HG02798 (cell line): Measurements from ENCODE around the gene MMP10.

Experiments
- ATAC-seq: cut with Tn5 transposase; IDR thresholded peaks from one replicate; pipeline ENCODE4 v1.9.1; 2021; ENCODE audit warnings: mild to moderate bottlenecking; ENCODE audit not compliant: unreplicated experiment, poor library complexity

The MMP10 gene

DNA sequence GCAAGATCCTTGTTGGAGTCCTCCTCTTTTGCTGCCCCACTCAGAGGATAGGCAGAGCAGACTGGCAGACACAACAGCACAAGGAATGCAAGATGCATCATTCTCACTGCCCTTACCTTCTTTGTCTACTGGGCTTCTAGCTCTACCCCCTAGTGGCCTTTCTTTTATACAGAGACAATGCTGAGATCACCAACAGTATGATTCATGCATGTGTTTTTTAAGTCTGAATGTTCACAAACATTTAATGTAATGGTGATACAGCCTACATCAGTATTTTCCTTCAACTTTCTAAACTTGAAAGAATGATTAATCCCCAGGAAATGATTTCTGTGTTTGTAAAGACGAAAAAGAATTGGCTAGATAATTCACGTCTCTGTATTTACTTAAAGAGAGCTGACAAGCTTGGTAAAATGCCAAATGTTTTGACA, at the start of gene MMP10:
TSS of gene MMP10 (minus strand) at position 138 of the 428 bp plus-strand sequence. CDS start at position 101, 37 bp downstream.
- ATAC-seq: no peak

DNA sequence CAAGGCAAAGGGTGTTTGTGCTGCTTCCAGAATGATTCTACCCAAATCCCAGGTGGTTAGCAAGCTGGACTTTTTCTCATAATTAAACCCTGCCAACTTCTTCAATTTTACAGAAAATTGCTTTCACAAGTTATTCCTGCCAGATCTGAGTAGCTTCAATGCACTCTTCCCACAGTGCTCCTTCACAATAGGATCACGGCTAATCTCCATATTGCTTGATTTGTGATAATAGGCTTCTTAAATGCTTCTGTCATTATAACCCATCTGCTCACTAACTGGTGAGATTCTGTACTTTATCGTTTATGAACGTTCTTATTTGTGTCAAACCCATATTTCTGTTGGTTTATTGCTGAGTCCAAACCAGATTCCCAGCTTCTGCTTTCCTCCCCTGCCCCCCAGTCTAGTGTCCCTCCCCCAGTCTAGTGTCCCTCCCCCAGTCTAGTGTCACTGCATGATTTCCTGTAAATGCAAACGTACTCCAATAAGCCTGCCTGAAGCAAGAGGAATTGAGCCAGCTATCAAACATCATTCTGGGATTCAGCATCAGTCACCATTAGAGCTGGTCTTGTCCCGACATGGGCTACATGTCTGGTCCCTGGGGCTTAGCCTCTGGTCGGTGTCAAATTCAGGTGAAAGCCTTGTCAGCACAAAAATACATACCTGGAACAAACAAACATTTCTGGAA, 49.0 kb upstream of the MMP10 start:
- no peak for ATAC-seq

DNA sequence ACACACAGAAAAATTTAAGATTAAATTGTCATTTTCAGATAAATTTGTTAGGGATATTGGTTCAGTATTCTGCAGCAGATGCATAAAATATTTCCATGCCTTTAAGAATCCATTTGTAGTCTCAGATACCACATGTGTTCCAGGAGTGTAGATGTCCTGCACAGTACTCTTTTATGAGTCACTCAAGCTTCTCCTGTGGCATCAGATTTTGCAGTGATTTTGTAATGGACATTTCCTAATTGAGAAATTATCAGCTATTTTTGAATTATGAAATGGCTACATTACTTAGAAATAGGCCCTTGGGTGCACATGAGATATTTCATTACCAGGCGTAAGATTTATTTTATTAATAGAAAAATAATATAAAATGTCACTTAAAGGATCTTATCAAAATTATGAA, 44.1 kb upstream of the MMP10 start:
- ATAC-seq: no peak

DNA sequence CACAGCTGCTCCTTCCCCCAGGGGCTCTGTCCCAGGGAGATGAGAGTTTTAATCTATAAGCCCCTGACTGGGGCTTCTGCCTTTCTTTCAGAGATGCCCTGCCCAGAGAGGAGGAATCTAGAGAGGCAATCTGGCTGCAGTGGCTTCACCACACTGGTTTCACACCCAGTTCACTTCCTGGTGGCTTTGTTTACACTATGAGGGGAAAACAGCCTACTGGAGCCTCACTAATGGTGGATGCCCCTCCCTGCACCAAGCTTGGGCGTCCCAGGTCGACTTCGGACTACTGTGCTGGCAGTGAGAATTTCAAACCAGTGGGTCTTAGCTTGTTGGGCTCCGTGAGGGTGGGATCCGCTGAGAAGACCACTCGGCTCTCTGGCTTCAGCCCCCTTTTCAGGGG, 39.1 kb upstream of the MMP10 start:
- no peak for ATAC-seq

DNA sequence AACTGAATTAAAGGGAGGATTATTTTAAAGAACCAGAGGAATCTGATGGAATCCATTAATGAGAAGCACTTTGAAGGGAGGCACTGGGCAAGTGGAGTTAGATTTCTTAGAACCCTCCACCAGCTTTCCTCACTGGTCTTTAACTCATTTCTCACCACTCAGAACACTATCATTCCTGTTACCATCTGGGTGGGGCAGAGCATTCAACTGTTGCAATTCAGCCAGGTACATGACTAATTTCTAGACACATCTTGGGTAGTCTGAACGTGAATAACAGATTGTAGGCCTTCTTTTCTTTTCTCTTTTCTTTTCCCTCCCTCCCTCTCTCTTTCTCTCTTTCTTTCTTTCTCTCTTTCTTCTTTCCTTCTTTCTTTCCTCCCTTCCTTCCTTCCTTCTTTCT, 33.1 kb upstream of the MMP10 start:
- no peak for ATAC-seq

DNA sequence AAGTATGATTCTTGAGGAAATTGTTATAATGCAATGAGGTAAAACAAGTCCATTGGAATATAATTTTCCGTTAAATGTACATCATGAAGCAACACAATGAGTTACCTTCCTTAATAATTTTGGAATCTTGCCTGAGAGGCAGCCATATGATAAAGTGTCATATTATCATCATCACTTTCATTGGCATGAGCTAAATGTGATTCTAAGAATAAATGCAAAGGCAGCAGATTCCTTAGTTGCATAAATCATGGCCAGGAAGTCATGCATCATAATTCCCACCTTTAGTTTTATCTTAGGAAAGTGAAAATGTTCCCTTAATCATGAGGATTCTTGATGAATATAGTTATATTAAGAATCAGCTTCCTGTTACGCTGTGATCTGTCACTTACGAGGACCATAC, 31.8 kb upstream of the MMP10 start:
- no peak for ATAC-seq

DNA sequence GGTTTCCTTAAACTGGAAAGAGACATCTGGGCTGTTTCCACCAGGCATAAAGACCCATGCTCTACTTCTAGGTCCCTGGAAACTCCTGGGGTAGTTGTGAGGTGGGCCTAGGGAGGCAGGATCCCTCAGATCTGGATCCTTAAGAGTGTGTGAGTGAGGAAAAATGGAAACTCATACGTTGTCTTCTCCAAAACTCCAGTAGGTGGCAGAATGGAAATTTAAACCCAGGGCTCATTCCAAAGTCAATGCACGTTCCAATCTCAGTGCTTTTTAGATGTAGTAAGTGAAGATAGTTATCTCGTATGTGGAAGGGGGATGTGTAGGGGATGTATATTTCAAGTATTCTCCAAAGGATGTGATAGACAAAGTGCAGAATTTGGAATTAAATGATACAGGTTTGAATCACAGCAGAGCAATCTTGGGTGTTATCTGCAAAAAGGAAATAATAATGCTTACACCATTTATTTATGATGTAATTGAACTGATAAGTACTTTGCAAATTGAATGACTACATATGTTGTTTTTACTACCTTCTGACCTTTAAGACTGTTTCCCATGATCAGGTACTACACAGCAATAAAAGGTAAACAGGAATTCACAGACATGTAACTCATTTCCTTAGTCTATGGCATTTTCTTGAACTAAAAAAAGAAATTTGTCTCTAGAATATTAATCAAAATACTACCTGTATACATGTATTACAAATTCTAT, 30.7 kb upstream of the MMP10 start:
- no peak for ATAC-seq

DNA sequence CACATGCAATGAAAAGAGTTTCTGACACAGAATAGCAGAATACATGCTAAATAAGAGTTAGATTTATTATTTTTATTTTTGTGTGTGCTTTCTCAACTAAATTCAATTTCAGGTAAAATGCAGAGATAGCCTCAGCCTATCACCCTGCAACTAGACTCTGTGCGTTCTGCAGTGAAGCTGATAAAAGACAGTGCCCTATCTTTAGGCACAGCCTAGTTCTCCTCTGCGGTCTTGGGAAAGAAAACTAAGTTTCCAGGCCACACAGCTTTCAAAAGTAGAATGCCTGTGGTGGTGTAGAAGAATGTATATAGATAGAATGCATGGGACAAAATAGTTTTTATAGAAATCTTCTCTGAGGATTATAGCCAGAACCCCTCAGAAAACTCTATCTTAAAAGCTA, 29.5 kb upstream of the MMP10 start:
- ATAC-seq: no peak

DNA sequence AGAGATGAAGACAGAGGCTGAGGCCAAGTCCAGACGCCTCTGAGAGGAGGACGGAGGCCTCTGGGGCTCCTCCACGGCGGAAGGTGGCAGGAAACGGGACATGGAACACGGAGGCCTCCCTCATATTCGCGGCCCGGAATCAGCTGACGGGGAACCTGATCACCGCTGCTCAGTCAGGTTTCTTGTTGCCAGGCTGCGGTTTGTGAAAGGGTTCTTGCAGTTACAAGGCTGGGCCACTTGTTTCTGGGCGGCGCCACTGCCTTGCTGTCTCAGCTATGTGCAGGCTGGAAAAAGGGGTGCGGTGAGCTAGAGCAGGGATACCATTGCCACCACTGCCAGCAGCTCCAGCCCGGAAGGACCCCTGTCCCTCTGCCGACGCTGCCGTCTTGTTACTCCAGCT, 27.5 kb upstream of the MMP10 start:
- ATAC-seq: no peak

DNA sequence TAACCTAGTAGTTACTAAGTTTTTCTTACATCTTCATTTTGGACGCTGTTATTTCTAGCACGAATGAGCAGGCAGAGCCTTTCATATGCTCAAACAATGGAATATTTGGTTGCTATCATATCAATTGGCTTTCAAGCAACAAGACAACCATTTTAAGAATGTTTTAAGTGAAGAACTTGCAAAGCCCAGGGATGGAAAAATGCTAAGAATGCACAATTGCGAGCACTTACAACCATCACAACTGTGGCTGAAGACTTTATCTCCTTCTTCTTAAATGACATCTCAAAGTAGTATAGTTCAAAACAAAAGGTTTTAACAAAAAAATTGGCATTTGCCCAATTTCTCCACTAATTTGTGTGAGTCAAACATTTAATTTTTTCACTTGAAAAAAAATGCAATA, 25.9 kb upstream of the MMP10 start:
- no peak for ATAC-seq

DNA sequence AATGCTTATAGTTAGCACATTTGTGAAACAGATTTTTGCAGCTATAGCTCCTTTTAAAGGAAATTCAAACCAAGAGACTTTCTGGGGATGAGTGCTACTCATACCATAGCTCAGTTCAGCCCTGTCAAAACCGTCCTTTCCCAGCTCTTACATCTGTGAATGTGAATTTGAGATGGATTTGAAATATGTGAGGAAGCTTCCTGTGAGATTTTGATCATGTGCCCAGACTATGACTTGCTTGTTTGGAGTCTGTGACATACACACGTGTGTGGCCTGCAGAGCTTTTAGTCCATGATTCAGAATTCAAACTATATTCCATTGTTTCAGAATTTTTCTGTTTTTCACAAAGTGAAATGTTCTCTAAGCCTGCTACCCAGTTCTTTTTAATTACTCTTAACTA, 21.9 kb upstream of the MMP10 start:
- no peak for ATAC-seq

DNA sequence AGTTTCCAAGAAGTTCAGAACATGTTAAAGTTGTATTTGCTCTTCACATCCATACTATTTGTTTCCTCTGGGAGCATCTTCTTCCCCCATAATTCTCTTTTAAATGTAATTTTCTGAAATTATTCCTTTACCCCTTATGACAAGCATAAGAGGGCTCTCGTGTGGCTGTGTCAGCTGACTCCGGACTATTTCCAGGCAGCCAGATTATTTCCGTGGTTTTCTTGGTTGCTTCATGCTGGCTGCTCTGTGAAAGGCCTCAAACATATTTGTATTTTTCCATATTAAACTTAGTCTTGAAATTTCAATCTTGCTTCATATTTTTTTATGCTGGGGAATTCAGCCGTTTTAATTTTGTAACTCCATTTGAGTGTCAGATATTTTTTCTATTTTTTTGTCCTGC, 20.3 kb upstream of the MMP10 start:
- no peak for ATAC-seq

DNA sequence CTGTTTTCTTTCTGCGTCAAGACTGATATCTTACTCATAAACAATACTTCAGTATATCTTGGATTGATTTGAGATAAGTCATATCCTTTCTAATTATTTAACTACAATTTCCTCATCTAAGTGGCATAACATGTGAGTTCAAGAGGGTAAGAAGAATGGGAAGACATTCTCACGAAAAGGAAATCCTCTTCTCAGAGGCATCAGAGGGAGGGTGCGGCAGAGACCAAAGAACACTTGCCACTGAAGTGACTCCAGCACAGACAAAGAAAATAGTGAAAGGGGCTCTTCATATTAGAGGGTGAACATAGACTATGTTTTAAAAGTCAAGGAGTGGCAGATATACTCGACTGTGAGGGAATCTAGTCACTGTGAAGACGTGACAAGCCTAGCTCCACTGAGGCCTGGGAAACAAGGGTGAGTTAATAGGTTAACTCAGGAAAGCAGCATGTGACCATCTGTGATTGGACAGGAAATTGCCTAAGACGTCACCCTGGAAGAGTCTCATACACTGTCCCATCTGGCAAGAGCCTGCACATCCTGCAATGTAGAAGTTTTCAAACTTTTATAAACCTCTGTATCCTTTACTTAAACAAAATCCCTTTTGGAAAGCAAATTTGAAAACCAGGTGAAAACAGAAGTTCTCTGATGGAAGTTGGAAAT, 19.4 kb upstream of the MMP10 start:
- no peak for ATAC-seq

DNA sequence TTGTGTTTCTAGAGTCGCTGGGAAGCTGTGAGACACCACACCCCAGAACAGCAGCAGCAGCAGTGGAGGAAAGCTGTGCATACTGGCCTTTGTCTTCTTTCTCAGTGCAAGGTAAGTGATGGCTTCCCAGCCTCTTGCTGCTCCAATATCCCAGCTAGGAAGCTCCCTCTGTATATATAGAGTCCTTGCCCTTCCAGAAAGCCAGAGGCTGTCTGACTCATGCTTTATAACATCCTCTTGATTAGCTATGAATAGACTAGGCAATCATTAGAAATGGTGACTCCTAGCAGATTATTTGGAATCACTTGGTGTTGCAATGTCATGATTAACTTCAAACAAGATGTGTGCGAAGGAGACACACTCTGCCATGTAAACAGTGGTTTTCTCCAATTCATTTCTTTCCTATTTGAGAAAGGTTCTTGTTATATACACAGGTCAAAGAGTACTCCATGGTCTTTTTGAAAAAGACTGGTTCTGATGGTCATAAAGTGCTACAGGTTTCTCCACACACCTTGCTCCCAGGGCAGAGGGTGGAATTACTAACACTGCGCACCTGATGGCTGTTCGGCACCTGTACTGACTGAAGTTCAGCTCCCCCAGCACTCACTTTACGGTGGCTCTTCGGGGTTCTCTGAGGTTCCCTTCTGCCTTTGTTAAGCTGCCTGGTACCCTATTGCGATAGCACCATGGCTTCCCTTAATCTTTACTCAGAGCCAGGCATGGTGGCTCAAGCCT, 17.8 kb upstream of the MMP10 start, which contains the start of gene MMP1:
TSS of gene MMP1 (minus strand) at position 149 of the 735 bp plus-strand sequence. CDS start at position 81, 68 bp downstream.
- ATAC-seq: no peak

DNA sequence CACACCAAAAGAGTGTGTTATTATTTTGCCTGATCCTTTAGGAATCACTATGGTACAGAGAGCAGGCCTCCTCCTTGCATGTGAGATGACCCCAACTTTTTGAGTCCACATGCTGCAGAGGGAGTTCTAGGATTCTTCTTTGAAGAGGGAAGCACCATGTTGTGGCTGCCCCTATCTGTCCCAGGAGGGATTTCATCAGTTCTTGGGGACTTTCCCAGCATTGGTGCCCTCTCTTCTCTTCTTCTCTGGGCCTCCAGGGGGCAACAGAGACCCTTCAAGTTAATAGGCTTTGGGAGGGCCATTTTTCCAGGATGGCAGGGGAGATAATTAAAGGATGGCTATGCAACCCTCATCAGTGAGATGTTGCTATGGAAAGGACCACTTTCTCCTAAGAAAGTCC, 14.0 kb upstream of the MMP10 start:
- ATAC-seq: peak; percentile 92

DNA sequence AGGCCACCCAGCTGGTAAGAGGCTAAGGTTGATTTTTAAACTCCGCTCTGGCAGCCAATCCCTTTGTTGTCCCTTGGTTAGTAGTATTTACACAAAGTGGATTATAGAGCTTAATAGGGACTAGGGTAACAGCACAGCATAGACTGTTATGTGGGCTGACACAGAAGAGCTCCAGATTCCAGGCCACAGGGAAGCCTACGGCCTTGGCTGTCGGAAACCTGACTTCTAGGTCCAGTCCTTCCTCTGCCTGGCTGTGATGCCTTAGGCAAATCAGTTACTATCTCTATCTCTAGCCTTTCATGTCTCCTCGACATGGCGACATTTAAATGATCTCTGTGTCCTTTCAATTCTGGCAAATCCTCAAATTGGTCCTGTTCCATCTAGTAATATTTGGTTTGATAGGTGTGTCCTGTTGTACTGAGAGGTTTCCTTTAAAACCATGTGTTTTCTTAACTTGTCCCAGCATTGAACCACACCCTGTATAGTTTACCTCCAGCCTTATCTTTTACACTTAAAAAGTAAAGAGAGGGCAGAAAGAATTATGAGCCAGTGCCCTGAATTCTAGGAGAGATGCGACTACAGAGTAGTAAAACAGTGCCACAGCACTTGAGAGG, 13.4 kb upstream of the MMP10 start:
- ATAC-seq: no peak

DNA sequence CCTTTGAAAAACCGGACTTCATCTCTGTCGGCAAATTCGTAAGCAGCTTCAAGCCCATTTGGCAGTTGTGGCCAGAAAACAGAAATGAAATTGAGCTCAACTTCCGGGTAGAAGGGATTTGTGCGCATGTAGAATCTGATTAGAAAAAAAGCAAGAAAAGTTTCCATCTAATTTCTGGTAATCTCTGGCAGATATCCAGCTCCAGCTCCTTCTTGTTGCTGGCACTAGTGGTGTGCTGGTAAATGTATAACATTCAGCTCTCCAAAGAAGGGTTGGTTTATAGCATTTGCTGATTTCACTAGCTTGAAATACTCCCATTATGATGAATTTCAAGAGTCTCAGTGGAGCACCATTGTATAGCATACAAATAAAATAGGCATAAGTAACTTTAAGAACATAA, 12.2 kb upstream of the MMP10 start:
- ATAC-seq: no peak

DNA sequence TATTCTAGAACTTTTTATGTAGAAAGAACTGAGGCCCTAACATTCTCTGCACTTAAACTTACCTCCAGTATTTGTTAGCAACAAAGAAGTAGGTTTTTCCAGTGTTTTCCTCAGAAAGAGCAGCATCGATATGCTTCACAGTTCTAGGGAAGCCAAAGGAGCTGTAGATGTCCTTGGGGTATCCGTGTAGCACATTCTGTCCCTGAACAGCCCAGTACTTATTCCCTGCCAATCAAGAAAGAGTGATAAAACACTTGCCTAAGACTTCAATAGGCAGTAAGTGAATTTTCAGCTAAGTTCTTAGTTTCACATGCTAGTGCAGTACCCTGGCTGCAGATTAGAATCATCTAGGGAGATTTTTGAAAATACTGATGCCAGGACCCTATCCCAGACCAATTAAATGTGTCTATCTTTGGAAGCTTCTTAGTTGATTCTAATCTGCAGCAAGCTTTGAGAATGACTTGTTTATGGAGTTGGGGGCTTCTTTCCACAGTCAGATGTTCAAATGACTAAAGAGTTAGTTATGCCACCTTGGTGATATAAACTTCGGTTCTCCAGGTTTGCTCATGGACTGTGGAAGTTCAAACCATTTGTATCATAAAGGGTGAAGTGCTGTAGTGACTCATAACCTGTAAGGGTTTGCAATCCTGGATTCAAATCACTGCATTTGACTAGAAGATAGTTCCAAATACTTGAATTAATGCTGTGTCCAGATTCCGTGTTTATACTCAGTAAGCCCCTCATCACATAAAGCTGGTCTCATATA, 11.0 kb upstream of the MMP10 start:
- ATAC-seq: no peak

DNA sequence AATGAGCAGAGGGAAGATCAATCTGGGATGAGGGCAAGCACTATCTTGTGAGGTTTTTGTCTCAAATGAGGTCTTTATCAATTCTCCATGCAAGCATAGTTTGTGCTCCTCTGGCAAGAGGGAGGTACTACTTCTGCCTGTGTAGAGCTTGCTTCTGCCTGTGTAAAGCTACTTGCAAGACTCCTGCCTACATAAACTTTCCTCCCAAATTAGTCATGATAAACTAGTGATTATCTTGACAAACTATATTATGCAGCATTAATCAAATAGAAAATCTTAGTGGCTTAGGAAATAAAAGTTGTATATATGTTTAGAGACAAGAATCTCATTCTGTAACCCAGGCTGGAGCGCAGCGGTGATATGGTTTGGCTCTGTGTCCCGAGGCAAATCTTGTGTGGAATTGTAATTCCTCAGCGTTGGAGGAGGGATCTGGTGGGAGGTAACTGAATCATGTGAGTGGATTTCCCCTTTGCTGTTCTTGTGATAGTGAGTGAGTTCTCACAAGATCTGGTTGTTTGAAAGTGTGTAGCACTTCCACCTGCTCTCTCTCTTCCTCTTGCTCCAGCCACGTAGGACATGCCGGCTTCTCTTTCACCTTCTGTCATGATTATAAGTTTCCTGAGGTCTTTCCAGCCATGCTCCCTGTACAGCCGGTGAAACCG, 8.0 kb upstream of the MMP10 start:
- ATAC-seq: no peak
